ENCODE data around the gene MBP. TPM values are rescaled to one million over a fixed set of nuclear protein-coding genes. Genes with fewer than 3 reads are reported as not detected.

Gene MBP
- total and polyA plus RNA-seq, 2 experiments from 2014 or later, result 18.4 to 22.9 TPM

- Mint-ChIP-seq H3K4me3 (no peak overlapping the region), H3K9me3 (no peaks in the 10 kb centered on the region; the same call in 2 of the 3 replicates), H3K27me3 (ENCODE audit: insufficient read depth, low read depth, poor library complexity) (peaks cover 4% of the 10 kb centered on the region), H3K4me1 (peaks cover 41% of the 10 kb centered on the region), H3K27ac (peak overlapping the region; percentile 42; the same call in 1 of the 2 replicates), H3K36me3 (ENCODE audit: low read depth) (no peaks in the 10 kb centered on the region)
- peak; percentile 33 for ATAC-seq
- Histone ChIP-seq H3K36me3 (ENCODE audit: insufficient read depth) (no peaks in the 10 kb centered on the region), H3K27me3 (ENCODE audit: insufficient read depth) (no peaks in the 10 kb centered on the region), H3K4me3 (no peak overlapping the region), H4K20me1 (replicated peaks; ENCODE audit: insufficient read depth) (no peaks in the 10 kb centered on the region), H3F3A (replicated peaks; ENCODE audit: low read depth) (no peaks in the 10 kb centered on the region), H3K9me2 (ENCODE audit: insufficient read depth) (no peaks in the 10 kb centered on the region), H3K79me2 (replicated peaks; ENCODE audit: insufficient read depth) (peaks cover 53% of the 10 kb centered on the region), H3K4me1 (ENCODE audit: insufficient read depth) (peaks cover 28% of the 10 kb centered on the region), H2AFZ (no peak overlapping the region), H3K4me2 (0 out of 2 replicates have a peak overlapping the region, but pooled peaks have one; percentile 47), H3K27ac (ENCODE audit: low read depth) (no peak overlapping the region)
- no peak for DNase-seq (ENCODE audit: low spot score)
- TF ChIP-seq REST (IDR thresholded peaks at IDR 0.05; ENCODE audit: unreplicated experiment), result no peak
- no peak for TF ChIP-seq CREB1 (CRISPR knock-in tag; IDR thresholded peaks at IDR 0.05; ENCODE audit: low read depth)
- TF ChIP-seq CTCF (conservative IDR thresholded peaks at IDR 0.05; ENCODE audit: low read depth in 2 of 2), result no peak
- no peak for TF ChIP-seq ETS1 (IDR thresholded peaks at IDR 0.05)
- TF ChIP-seq NANOG (IDR thresholded peaks at IDR 0.05; ENCODE audit: borderline replicate concordance), result no peak
- TF ChIP-seq JUNB (IDR thresholded peaks at IDR 0.05; ENCODE audit: unreplicated experiment), result no peak
- TF ChIP-seq ZNF462 (CRISPR knock-in tag; IDR thresholded peaks at IDR 0.05), result no peak
- no peak for TF ChIP-seq POLR2AphosphoS5 (IDR thresholded peaks at IDR 0.05; ENCODE audit: low read depth)
- TF ChIP-seq ZNF331 (CRISPR knock-in tag; IDR thresholded peaks at IDR 0.05; ENCODE audit: low read depth), result no peak
- no peak for TF ChIP-seq EZH2phosphoT487 (IDR thresholded peaks at IDR 0.05; ENCODE audit: unreplicated experiment)
- no peak for TF ChIP-seq ZNF114 (CRISPR knock-in tag; IDR thresholded peaks at IDR 0.05)
- TF ChIP-seq STAT1 (IDR thresholded peaks at IDR 0.05; ENCODE audit: unreplicated experiment), result no peak
- TF ChIP-seq EZH2 (IDR thresholded peaks at IDR 0.05; ENCODE audit: low read depth, unreplicated experiment), result no peak
Measured at GRCh38 chr18:77123320-77124231, 9.0 kb downstream of the MBP start.

Data from GM23338 (cell line).